MM.1S (cell line): Measurements from ENCODE around the gene AMBN.

ENCODE experiments used
- DNase-seq: peaks from one replicate; pipeline ENCODE4 v3.0.0-alpha.2; 2015
- H2AFZ ChIP-seq: fragments of 300-600 bp; sonication (generic); 2 replicates; pipeline ENCODE4 v1.6.0; 2016; ENCODE audit warnings: antibody characterized with exemption, low read length
- H3F3A ChIP-seq: fragments of 300-600 bp; sonication (generic); 2 replicates; pipeline ENCODE4 v1.6.1; 2016; ENCODE audit warnings: mild to moderate bottlenecking, antibody characterized with exemption, low read length, moderate library complexity, mixed read lengths; ENCODE audit not compliant: insufficient read depth
- H3K27ac ChIP-seq: fragments of 300-600 bp; sonication (generic); 2 replicates; pipeline ENCODE4 v1.5.1; 2016; ENCODE audit warnings: mild to moderate bottlenecking, low read length
- H3K27me3 ChIP-seq: fragments of 300-600 bp; sonication (generic); replicated peaks from 2 replicates; pipeline ENCODE4 v1.6.0; 2016; ENCODE audit warnings: low read length; ENCODE audit not compliant: insufficient read depth
- H3K36me3 ChIP-seq: fragments of 300-600 bp; sonication (generic); replicated peaks from 2 replicates; pipeline ENCODE4 v1.6.1; 2016; ENCODE audit warnings: mild to moderate bottlenecking, low read length, mixed read lengths; ENCODE audit not compliant: insufficient read depth
- H3K4me1 ChIP-seq: fragments of 300-600 bp; sonication (generic); 2 replicates; pipeline ENCODE4 v1.6.1; 2016; ENCODE audit warnings: low read length, mixed read lengths
- H3K4me2 ChIP-seq: fragments of 300-600 bp; sonication (generic); 2 replicates; pipeline ENCODE4 v1.6.0; 2016; ENCODE audit warnings: low read depth, low read length
- H3K4me3 ChIP-seq: fragments of 300-600 bp; sonication (generic); 2 replicates; pipeline ENCODE4 v1.5.1; 2016; ENCODE audit warnings: low read length, mixed read lengths
- H3K79me2 ChIP-seq: fragments of 300-600 bp; sonication (generic); 2 replicates; pipeline ENCODE4 v1.6.1; 2016; ENCODE audit warnings: mixed run types, low read length, mixed read lengths
- H3K9ac ChIP-seq: fragments of 300-600 bp; sonication (generic); 2 replicates; pipeline ENCODE4 v1.6.1; 2016; ENCODE audit warnings: low read length, mixed read lengths
- H3K9me2 ChIP-seq: fragments of 300-600 bp; sonication (generic); replicated peaks from 2 replicates; pipeline ENCODE4 v1.6.1; 2016; ENCODE audit warnings: mild to moderate bottlenecking, low read length, mixed read lengths; ENCODE audit not compliant: insufficient read depth
- H3K9me3 ChIP-seq: fragments of 300-600 bp; sonication (generic); replicated peaks from 2 replicates; pipeline ENCODE4 v1.6.1; 2016; ENCODE audit warnings: mild to moderate bottlenecking, low read length, mixed read lengths; ENCODE audit not compliant: insufficient read depth
- H4K20me1 ChIP-seq: fragments of 300-600 bp; sonication (generic); 2 replicates; pipeline ENCODE4 v1.6.1; 2016; ENCODE audit warnings: mild to moderate bottlenecking, low read length, moderate library complexity, mixed read lengths; ENCODE audit not compliant: insufficient read depth
- CTCF ChIP-seq: fragments of 300-600 bp; sonication (generic); IDR thresholded peaks from 2 replicates; pipeline ENCODE4 v1.5.1; 2016; ENCODE audit warnings: antibody characterized with exemption, low read length, mixed read lengths
- EZH2 ChIP-seq: fragments of 300-600 bp; sonication (generic); optimal IDR thresholded peaks from 2 replicates; pipeline ENCODE3; 2017; ENCODE audit warnings: low read depth, mild to moderate bottlenecking, antibody characterized with exemption, low read length, mixed read lengths
- EZH2phosphoT487 ChIP-seq: fragments of 300-600 bp; sonication (generic); IDR thresholded peaks from 2 replicates; pipeline ENCODE4 v1.6.1; 2018; ENCODE audit warnings: antibody characterized with exemption, low read length

Gene AMBN

GRCh38 chr4:70630162-70630561 is 38.1 kb downstream of the AMBN start:
- TF ChIP-seq EZH2phosphoT487 (no peak), EZH2 (no peak), CTCF (no peak)
- Histone ChIP-seq H3K79me2 (no peaks in the 10 kb centered on the region), H3K9me3 (no peaks in the 10 kb centered on the region), H3K27ac (no peak overlapping the region), H2AFZ (no peak overlapping the region), H3K36me3 (no peaks in the 10 kb centered on the region), H3K4me3 (no peak overlapping the region), H4K20me1 (no peaks in the 10 kb centered on the region), H3K9ac (no peak overlapping the region), H3K4me2 (no peak overlapping the region), H3K27me3 (no peaks in the 10 kb centered on the region), H3K9me2 (no peaks in the 10 kb centered on the region), H3F3A (no peaks in the 10 kb centered on the region), H3K4me1 (no peaks in the 10 kb centered on the region)
- DNase-seq = no peak

GRCh38 chr4:70632028-70632427 is 40.0 kb downstream of the AMBN start:
- H3K4me2 ChIP-seq = no peak overlapping the region
- no peak overlapping the region for H3K9ac ChIP-seq
- no peaks in the 10 kb centered on the region for H3K9me2 ChIP-seq
- no peaks in the 10 kb centered on the region for H4K20me1 ChIP-seq
- H3F3A ChIP-seq = no peaks in the 10 kb centered on the region
- TF ChIP-seq EZH2 (no peak), CTCF (no peak), EZH2phosphoT487 (no peak)
- no peak overlapping the region for H2AFZ ChIP-seq
- no peak overlapping the region for H3K4me3 ChIP-seq
- H3K27ac ChIP-seq = no peak overlapping the region
- no peaks in the 10 kb centered on the region for H3K4me1 ChIP-seq
- no peak for DNase-seq
- H3K9me3 ChIP-seq = no peaks in the 10 kb centered on the region
- no peaks in the 10 kb centered on the region for H3K36me3 ChIP-seq
- H3K27me3 ChIP-seq = no peaks in the 10 kb centered on the region
- no peaks in the 10 kb centered on the region for H3K79me2 ChIP-seq

- Histone ChIP-seq H3F3A (no peaks in the 10 kb centered on the region), H3K4me1 (no peaks in the 10 kb centered on the region), H3K4me2 (no peak overlapping the region), H4K20me1 (no peaks in the 10 kb centered on the region), H3K27ac (no peak overlapping the region), H3K9ac (no peak overlapping the region), H3K27me3 (no peaks in the 10 kb centered on the region), H3K79me2 (no peaks in the 10 kb centered on the region), H3K36me3 (no peaks in the 10 kb centered on the region), H2AFZ (no peak overlapping the region), H3K9me3 (no peaks in the 10 kb centered on the region), H3K4me3 (no peak overlapping the region), H3K9me2 (no peaks in the 10 kb centered on the region)
- DNase-seq = no peak
- TF ChIP-seq EZH2phosphoT487 (no peak), CTCF (no peak), EZH2 (no peak)
These were observed 42.4 kb downstream of the AMBN start for GRCh38 chr4:70634482-70634881.
